ENCODE results near the gene TTLL11.

The TTLL11 gene

DNA sequence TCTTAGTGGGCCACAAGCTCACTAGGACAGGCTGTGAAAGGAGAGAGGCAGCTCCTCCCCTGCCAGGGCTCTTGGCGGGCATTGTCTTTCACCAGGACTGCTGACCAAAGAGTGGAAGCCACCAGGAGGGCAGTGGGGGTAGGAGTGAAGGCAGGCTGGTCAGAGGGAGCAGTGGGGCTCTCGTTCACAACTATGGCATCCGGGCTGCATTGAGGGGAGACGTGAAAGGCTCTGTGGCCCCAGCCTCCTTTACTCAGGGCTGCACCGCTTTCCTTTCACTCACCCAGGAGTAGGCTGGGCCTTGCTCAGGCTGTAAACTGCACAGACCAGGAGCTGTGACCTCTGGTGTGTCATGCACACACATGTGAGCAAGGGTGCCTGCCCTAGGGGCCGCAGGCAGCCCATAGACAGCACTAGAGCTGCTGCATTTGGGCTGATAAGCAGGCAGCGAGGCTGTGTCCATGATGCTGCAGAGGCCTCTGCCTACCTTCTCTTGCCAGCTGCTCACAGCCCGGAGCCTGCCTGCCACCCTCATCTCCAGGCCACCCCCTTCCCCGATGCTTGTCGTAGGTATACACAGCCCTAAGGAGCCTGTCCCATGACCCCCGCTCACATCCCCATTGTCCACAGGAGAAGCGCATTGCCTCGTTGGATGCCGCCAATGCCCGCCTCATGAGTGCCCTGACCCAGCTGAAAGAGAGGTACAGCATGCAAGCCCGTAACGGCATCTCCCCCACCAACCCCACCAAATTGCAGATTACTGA is 311.2 kb downstream of the TTLL11 start:
- no peaks in the 10 kb centered on the region for H3K9me3 Mint-ChIP-seq
- H3K4me3 Mint-ChIP-seq, result no peak overlapping the region
- no peak overlapping the region for H3K27ac Mint-ChIP-seq
- H3K4me1 Mint-ChIP-seq, result peaks cover 9% of the 10 kb centered on the region
- peaks cover 2% of the 10 kb centered on the region for H3K27me3 Mint-ChIP-seq
- peaks cover 1% of the 10 kb centered on the region for H3K36me3 Mint-ChIP-seq

DNA sequence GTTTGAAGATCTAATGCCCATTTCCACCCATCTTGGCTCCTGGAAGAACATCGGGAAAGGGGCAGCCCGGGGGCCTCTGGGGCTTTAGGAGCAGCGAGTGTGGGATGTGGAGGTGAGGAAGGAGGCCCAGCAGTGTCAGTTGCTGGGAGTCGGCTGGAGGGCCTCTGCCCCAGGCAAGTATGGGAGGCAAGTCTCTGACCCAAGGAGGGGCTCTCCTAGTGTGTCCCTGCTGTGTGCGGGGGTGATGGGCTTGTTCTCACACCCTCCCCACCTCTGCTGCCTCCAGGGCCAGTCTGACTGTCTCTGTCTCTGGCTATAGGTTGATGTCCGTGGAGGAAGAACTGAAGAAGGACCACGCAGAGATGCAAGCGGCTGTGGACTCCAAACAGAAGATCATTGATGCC is 312.0 kb downstream of the TTLL11 start:
- Mint-ChIP-seq H3K27me3 (peaks cover 2% of the 10 kb centered on the region), H3K4me1 (peaks cover 9% of the 10 kb centered on the region), H3K27ac (no peak overlapping the region), H3K4me3 (no peak overlapping the region), H3K9me3 (no peaks in the 10 kb centered on the region), H3K36me3 (peaks cover 1% of the 10 kb centered on the region)

DNA sequence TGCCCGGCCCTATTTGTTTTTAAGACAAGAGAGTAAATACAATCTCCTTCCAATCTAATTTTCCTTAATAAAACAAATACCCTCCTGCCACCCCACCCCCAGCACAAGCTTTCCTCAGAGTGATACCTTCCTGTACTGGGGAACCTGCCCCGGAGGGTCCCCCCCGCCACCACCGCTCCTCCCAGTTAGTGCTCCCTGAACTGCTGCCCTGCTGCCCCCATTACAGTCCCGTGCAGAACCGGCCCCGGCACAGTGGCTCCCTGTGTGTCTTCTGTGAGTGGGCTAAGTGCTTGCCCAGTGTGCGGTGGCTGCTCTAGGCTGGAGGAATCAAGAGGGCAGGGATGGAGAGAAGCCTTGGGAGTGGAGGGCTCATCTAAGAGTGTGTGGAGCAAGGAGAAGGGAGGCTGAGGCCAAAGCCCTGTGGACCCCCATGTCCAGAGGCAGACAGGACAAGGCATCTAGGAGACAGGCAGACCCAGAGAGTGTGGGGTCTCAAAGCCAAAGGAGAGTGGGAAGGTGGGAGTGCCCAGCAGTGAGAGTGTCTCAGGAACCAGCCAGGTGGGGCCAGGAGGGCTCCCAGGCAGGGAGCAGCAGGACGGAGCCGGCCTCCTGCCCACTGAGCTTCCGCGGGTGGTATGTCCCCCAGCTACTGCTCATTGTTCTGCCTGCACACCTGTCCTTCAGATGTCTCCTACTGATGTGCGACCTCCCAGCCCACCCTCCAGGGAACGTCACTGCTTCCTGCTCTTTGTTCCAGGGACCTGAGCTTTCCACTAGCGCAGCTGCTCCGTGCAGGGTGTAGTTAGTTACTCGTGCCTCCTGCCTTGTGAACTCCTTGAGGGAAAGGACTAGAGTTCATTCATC is 312.7 kb downstream of the TTLL11 start:
- peaks cover 1% of the 10 kb centered on the region for H3K36me3 Mint-ChIP-seq
- no peak overlapping the region for H3K4me3 Mint-ChIP-seq
- no peak overlapping the region for H3K27ac Mint-ChIP-seq
- no peaks in the 10 kb centered on the region for H3K9me3 Mint-ChIP-seq
- H3K4me1 Mint-ChIP-seq, result peaks cover 9% of the 10 kb centered on the region
- peaks cover 4% of the 10 kb centered on the region for H3K27me3 Mint-ChIP-seq

DNA sequence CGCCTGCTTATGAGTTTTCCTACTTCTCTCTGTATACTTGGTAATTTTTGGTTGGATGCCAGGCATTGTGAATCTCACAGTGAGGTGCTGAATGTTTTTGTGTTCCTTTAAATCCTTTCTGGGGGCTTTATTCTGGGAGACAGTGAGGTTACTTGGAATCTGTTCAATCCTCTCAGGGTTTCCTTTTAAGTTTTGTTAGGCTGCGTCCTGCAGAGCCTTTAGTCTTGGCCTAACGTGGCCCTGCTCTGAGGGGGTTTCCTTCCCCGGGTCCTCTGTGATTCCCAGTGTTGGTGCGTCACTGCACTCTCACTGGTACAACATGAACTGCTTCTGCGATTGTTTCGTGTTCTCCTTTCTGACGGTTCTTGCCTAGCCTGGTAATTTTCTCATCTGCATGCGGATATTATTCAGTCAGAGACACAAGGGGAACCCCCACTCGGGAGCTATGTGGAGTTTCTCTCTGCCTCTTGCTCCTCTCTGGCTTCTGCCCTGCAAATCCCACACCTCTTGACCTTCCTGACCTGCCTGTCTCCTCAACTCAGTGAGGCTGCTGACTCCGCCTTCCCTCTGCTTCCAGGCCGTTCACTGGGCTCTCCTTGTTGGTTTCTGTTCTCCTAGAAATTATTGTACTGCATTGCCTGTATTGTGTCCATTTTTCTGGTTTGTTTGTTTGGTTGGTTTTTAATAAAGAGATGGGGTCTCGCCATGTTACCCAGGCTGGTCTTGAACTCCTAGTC is 313.6 kb downstream of the TTLL11 start:
- peaks cover 8% of the 10 kb centered on the region for H3K4me1 Mint-ChIP-seq
- no peaks in the 10 kb centered on the region for H3K9me3 Mint-ChIP-seq
- H3K4me3 Mint-ChIP-seq, result no peak overlapping the region
- H3K27ac Mint-ChIP-seq, result no peak overlapping the region
- peaks cover 4% of the 10 kb centered on the region for H3K27me3 Mint-ChIP-seq
- H3K36me3 Mint-ChIP-seq, result peaks cover 1% of the 10 kb centered on the region

DNA sequence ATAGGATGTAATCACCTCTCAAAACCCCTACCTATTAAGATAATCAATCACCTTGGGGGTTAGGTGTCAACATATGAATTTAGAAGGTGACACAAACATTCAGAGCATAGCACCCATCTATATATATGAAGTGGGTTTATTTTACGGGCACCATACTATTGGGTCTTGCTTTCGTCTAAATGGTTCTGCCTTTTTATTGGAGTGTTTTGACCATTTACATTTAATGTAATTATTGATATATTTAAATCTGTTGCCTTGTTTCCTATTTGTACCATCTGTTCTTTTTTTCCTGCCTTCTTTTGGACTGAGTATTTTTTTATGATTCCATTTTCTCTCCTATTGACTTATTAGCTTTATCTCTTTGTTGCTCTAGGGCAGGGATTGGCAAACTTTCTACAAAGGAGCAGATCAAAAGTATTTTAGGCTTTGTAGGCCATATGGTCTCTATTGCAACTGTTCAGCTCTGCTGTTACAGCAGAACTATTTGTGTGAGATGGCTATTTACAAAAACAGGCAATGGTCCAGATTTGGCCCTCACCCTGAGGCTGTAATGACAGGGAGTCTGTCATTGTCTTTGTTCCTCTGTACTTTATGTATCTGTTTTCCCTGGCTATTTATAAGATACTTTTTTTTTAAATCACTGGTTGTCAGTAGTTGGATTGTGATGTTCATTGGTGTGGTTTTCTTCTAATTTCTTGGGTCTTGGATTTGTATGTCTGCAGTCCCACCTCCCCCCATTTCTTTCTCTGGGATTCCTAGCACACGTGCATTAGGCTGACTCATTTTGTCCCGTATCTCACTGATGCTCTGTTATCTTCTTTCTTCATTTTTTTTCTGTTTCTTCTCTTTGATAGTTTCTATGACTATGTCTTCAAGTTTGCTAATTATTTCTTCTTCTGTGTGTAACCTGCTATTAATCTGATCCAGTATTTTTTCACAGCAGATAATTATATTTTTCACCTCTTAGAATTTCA is 314.6 kb downstream of the TTLL11 start:
- H3K9me3 Mint-ChIP-seq, result no peaks in the 10 kb centered on the region
- H3K4me3 Mint-ChIP-seq, result no peak overlapping the region
- H3K27me3 Mint-ChIP-seq, result peaks cover 4% of the 10 kb centered on the region
- H3K36me3 Mint-ChIP-seq, result peaks cover 1% of the 10 kb centered on the region
- H3K4me1 Mint-ChIP-seq, result no peaks in the 10 kb centered on the region
- H3K27ac Mint-ChIP-seq, result no peak overlapping the region

DNA sequence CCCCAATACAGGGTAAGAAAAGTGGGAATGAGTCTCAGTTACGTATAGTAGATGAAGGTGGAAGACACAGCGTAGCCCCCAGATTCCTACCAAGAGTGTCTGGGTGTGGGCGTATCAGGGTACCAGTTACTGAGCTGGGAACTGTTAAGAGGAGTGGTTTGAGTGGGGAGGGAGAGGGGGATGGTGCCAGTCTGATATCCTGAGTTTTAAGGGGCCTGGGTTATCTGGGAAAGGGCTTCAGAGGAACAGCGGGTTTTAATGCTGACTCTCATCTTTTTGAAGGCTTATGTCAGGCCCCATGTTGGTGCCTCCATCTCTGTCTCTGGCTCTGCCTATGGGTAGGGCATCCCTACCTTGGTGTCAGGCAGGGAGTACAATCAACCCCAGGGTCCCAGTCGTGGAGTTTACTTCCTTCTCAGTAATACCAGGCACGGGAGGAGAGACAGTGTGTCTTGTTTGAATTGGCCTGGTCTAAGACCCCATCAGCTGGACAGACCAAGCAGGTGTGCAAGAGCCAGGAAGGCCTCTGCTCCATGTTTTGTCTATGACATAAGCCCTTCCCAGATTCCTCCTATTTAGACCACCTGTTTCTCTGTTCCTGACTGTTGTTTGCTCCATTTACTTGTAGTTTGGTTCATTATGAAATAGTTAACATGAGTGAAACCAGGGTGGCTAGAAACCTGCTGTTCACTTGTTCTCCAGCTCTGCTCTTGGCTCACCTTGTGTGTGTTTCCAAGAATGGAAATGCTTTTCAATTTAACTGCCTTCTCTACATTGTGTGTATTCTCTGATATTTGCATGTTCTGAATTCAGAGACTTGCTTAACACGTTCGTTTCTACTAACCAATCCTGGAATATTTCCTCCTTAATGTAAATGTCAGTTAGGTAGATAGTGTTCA is 316.1 kb downstream of the TTLL11 start:
- Mint-ChIP-seq H3K27ac (no peak overlapping the region), H3K36me3 (peaks cover 1% of the 10 kb centered on the region), H3K27me3 (peaks cover 4% of the 10 kb centered on the region), H3K4me1 (no peaks in the 10 kb centered on the region), H3K9me3 (no peaks in the 10 kb centered on the region), H3K4me3 (no peak overlapping the region)

DNA sequence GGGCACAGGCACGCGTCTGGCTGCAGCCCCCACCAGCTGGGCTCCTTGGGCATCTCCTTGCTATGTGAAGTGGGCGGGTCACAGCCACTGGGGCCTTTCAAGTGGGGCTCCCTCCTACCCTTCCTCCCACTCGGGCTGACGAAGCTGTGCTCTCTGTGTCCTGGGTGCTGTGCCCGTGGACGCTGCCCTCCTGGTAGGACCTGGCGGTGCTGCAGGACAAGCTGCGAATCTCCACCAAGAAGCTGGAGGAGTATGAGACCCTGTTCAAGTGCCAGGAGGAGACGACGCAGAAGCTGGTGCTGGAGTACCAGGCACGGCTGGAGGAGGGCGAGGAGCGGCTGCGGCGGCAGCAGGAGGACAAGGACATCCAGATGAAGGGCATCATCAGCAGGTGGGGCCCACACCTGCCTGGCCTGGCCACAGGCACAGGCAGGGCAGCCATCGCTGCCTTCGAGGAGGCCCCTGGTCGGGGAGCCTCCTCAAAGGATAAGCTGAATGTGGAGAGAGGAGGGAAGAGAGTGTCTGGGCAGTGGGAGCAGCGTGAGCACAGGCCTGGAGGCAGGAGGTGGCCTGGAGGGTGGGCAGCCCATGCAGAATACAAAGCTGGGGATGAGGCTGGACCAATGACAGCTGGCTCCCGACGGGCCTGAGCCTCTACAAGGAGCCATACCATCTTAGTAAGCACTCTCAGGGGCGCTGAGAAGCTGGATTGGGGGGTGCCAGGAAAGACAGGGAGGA is 316.9 kb downstream of the TTLL11 start:
- Mint-ChIP-seq H3K9me3 (no peaks in the 10 kb centered on the region), H3K4me3 (no peak overlapping the region), H3K4me1 (no peaks in the 10 kb centered on the region), H3K36me3 (peaks cover 1% of the 10 kb centered on the region), H3K27me3 (peaks cover 2% of the 10 kb centered on the region), H3K27ac (no peak overlapping the region)

DNA sequence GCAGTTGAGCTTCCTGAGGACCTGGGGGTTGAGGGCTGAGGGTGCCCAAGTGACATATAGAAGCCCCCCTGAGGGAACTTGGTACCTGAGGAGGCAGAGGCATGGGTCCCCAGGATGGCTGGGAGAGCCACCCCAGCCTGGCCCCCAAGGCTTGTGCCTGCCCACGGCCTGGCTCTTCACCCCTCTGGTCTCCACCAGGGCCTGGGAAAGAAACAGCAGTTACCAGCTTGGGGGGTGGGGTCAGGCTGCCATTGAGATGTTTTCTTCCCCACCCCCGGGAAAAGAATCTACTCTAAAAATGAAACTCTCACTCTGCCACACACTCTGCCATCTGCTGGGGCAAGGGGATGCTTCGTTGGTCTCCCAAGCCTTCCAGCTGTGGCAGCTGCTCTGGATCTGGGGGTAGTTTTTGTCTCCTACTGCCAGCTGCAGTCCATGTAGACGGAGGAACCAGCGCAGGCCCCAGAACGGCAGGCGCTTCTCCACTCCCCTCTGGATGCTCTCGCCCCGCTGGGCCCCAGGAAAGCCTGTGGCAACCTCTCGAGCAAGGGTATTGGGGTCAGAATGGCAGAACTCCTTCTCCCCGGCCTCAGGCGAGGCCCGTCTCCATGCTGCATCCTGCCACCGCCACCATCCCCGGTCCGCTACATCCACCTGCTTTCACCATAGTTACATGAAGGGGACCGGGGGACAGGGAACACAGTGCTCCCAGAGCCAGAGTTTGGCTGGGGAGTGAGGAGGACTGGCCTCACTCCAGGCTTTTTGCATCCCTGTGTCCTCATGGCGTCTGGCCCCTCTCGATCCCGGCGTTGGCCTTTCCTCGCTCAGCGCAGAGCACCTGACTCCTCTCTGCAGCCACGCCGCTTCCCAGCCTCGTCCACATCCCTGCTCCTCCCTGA is 318.1 kb downstream of the TTLL11 start:
- H3K4me1 Mint-ChIP-seq, result no peaks in the 10 kb centered on the region
- H3K4me3 Mint-ChIP-seq, result no peak overlapping the region
- H3K27me3 Mint-ChIP-seq, result peaks cover 2% of the 10 kb centered on the region
- H3K27ac Mint-ChIP-seq, result no peak overlapping the region
- no peaks in the 10 kb centered on the region for H3K9me3 Mint-ChIP-seq
- H3K36me3 Mint-ChIP-seq, result peaks cover 1% of the 10 kb centered on the region

DNA sequence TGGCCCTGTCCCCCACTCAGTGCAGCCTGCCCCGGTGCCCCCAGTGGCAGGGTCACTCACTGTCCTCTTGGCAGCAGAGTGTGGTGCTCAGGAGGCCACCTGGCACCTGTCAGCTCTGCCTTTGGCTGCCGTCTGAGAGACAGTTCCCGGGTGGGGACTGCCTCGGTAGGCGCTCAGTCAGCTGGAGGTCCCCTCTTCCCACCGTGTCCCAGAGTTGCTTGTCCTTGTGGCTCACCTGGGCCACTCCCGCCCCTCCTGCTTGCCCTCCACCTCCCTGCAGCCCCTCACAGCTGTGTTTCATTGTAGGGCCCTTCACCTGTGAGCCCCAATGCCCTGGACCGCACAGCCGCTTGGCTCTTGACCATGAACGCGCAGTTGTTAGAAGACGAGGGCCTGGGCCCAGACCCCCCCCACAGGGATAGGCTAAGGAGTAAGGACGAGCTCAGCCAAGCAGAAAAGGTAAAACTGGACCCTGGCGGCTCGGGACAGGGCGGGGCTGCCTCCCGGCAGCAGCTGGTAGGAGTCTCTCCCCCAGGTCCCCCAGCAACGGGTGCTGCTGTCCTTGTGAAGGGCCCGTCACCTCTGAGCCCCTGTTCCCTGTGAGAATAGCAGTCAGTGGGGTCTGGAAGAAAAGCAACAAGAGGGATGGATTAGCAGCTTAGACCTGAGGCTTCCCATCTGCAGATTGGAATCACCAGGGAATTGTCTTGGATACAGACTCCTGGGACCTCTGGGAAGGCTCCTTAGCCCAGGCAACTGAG is 319.0 kb downstream of the TTLL11 start:
- Mint-ChIP-seq H3K36me3 (peaks cover 1% of the 10 kb centered on the region), H3K27ac (no peak overlapping the region), H3K4me3 (no peak overlapping the region)

DNA sequence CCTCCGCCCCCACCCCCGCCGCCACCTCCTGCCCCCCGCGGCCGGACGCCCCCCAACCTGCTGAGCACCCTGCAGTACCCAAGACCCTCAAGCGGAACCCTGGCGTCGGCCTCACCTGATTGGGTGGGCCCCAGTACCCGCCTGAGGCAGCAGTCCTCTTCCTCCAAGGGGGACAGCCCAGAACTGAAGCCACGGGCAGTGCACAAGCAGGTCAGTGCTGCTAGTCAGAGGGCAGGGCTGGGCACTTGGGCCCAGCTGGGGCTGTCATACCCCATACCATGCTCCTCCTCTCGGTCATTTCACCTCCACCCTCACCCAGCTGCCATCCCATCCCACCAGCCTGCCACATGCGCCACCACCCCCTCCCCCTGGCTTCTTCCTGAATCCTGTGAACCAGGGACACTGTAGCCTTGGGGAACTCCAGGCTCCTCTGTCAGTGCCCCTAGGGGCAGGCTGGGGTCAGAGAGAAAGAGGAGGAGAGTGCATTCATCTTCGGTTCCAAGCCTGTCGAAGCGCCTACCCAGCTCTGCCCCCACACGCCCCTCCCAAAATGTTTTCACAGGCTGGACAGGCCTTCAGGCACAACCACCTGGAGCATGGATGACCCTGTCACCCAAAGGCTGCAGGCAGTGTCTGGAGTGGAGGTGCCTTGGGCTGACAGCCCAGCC is 319.7 kb downstream of the TTLL11 start:
- Mint-ChIP-seq H3K27me3 (peaks cover 2% of the 10 kb centered on the region), H3K4me1 (no peaks in the 10 kb centered on the region), H3K27ac (no peak overlapping the region), H3K9me3 (no peaks in the 10 kb centered on the region), H3K4me3 (no peak overlapping the region), H3K36me3 (no peaks in the 10 kb centered on the region)

More for the DNA sequence above, 319.0 kb downstream of the TTLL11 start:
- Mint-ChIP-seq H3K4me1 (no peaks in the 10 kb centered on the region), H3K9me3 (no peaks in the 10 kb centered on the region), H3K27me3 (peaks cover 2% of the 10 kb centered on the region)

DNA sequence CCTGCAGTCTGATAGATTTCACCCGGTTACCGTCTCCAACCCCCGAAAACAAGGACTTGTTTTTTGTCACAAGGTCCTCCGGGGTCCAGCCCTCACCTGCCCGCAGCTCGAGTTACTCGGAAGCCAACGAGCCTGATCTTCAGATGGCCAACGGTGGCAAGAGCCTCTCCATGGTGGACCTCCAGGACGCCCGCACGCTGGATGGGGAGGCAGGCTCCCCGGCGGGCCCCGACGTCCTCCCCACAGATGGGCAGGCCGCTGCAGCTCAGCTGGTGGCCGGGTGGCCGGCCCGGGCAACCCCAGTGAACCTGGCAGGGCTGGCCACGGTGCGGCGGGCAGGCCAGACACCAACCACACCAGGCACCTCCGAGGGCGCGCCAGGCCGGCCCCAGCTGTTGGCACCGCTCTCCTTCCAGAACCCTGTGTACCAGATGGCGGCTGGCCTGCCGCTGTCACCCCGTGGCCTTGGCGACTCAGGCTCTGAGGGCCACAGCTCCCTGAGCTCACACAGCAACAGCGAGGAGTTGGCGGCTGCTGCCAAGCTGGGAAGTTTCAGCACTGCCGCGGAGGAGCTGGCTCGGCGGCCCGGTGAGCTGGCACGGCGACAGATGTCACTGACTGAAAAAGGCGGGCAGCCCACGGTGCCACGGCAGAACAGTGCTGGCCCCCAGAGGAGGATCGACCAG is 320.4 kb downstream of the TTLL11 start:
- no peaks in the 10 kb centered on the region for H3K9me3 Mint-ChIP-seq
- no peaks in the 10 kb centered on the region for H3K36me3 Mint-ChIP-seq
- no peaks in the 10 kb centered on the region for H3K4me1 Mint-ChIP-seq
- H3K27ac Mint-ChIP-seq, result no peak overlapping the region
- peaks cover 2% of the 10 kb centered on the region for H3K27me3 Mint-ChIP-seq
- no peak overlapping the region for H3K4me3 Mint-ChIP-seq

All from activated naive CD4-positive, alpha-beta T cell treated with anti-CD3 and anti-CD28 coated beads, Interleukin-2, amount 50 U/mL, for 24 hours (primary cell).